ENCODE results near the gene MCTP1. TPM values are rescaled to one million over a fixed set of nuclear protein-coding genes. Genes with fewer than 3 reads are reported as not detected.

The MCTP1 gene
- total RNA-seq, 1 experiment from 2014 or later = 0.44 TPM

GRCh38 chr5:95022967-95023695 lies 261.8 kb downstream of the MCTP1 start:
- no peaks in the 10 kb centered on the region for H3K4me1 ChIP-seq (ENCODE audit: control insufficient read depth in 1 of 2, insufficient read depth in 2 of 2, low read length in 2 of 2)
- no peaks in the 10 kb centered on the region for H3K79me2 ChIP-seq (ENCODE audit: insufficient read depth, low read length)
- H2AFZ ChIP-seq (ENCODE audit: low read depth, low read length, poor library complexity, severe bottlenecking) = no peak overlapping the region
- H3K27me3 ChIP-seq (ENCODE audit: insufficient read depth, low read length) = no peaks in the 10 kb centered on the region
- intact Hi-C loops (cut with micrococcal nuclease) = no loop called here
- H3K9me3 ChIP-seq (ENCODE audit: control insufficient read depth in 1 of 2, insufficient read depth in 1 of 2, low read depth in 1 of 2, low read length in 2 of 2) = no peaks in the 10 kb centered on the region
- no peak overlapping the region for H3K4me3 ChIP-seq (replicated peaks in 1 of 2; ENCODE audit: low read depth in 1 of 2, low read length in 2 of 2)
- CTCF ChIA-PET = no interaction called here
- RAD21 ChIA-PET (ENCODE audit: low non-redundant PET in 1 of 2, low total read pairs in 2 of 2, uncharacterized antibody in 2 of 2, unreplicated experiment in 2 of 2) = no interaction called here
- no peaks in the 10 kb centered on the region for H4K20me1 ChIP-seq (ENCODE audit: insufficient read depth)
- POLR2A ChIA-PET = no interaction called here
- H3K9me2 ChIP-seq (ENCODE audit: insufficient read depth) = no peaks in the 10 kb centered on the region
- H3K36me3 ChIP-seq (ENCODE audit: control insufficient read depth in 1 of 2, insufficient read depth in 2 of 2, low read length in 2 of 2) = no peaks in the 10 kb centered on the region
- H3K4me2 ChIP-seq (ENCODE audit: low read length) = no peak overlapping the region
- no peak for TF ChIP-seq TCF7L2 (IDR thresholded peaks at IDR 0.05; ENCODE audit: borderline replicate concordance, extremely low read depth, insufficient read depth, insufficient read length)
- no peak for TF ChIP-seq YY1 (IDR thresholded peaks at IDR 0.05; ENCODE audit: extremely low read depth, insufficient replicate concordance, low read depth, low read length)
- no peak for TF ChIP-seq EZH2 (IDR thresholded peaks at IDR 0.05)
- no peak for TF ChIP-seq ZFX (IDR thresholded peaks at IDR 0.05)
- TF ChIP-seq MAX (IDR thresholded peaks at IDR 0.05) = no peak
- no peak for TF ChIP-seq ZNF274 (IDR thresholded peaks at IDR 0.05; ENCODE audit: low read depth, low read length)
- TF ChIP-seq SP1 (IDR thresholded peaks at IDR 0.05; ENCODE audit: low read depth) = no peak
- TF ChIP-seq ELF1 (IDR thresholded peaks at IDR 0.05; ENCODE audit: borderline replicate concordance, low read depth) = no peak
- no peak for TF ChIP-seq EZH2phosphoT487 (IDR thresholded peaks at IDR 0.05; ENCODE audit: borderline replicate concordance)
- no peak for TF ChIP-seq CBX3 (IDR thresholded peaks at IDR 0.05; ENCODE audit: low read depth)
- TF ChIP-seq ZBTB33 (IDR thresholded peaks at IDR 0.05; ENCODE audit: extremely low read depth, insufficient replicate concordance, low read length) = no peak
- TF ChIP-seq ATF3 (IDR thresholded peaks at IDR 0.05) = no peak
- no peak for TF ChIP-seq RAD21 (IDR thresholded peaks at IDR 0.05; ENCODE audit: low read depth)
- no peak for TF ChIP-seq CEBPB (IDR thresholded peaks at IDR 0.05; ENCODE audit: low read depth)
- ATAC-seq (no peak), DNase-seq (ENCODE audit: low read depth, low spot score) (no peak)
- no TSS peak for BruUV-seq (replicated peaks)
- H3K27ac ChIP-seq (ENCODE audit: low read depth, low read length) = no peak overlapping the region
- no peak overlapping the region for H3K9ac ChIP-seq (ENCODE audit: low read length)

Data from HCT116 (cell line).